WTC11 (cell line): Measurements from ENCODE around the gene RLN3. TPM values are rescaled to one million over a fixed set of nuclear protein-coding genes. Genes with fewer than 3 reads are reported as not detected.

Source experiments
- ATAC-seq: fragments of 200-7000 bp; cut with Tn5 transposase; 2 replicates; pipeline ENCODE4 v1.10.0; 2021; ENCODE audit warnings: mild to moderate bottlenecking, moderate library complexity
- CTCF ChIA-PET: fragments of 300-600 bp; sonication (Branson Sonifier 250); formaldehyde crosslinking; loops from one replicate; lab custom pipeline; 2021; ENCODE audit warnings: antibody characterized with exemption; lab: Charles Lee
- POLR2A ChIA-PET: fragments of 350-600 bp; sonication (Branson Sonifier 250); formaldehyde crosslinking; loops from one replicate; lab custom pipeline; 2021; ENCODE audit warnings: antibody characterized with exemption; lab: Charles Lee
- DNase-seq: peaks from one replicate; pipeline ENCODE4 v3.0.0; 2021; ENCODE audit warnings: low spot score
- H3K27ac Mint-ChIP-seq: 2 replicates; pipeline ENCODE4 v1.8.0; 2021; ENCODE audit warnings: mixed read lengths
- H3K27me3 Mint-ChIP-seq: 2 replicates; pipeline ENCODE4 v1.8.0; 2021; ENCODE audit warnings: low read depth, mild to moderate bottlenecking, moderate library complexity, mixed read lengths
- H3K36me3 Mint-ChIP-seq: 2 replicates; pipeline ENCODE4 v1.8.0; 2021; ENCODE audit warnings: mixed read lengths
- H3K4me1 Mint-ChIP-seq: 2 replicates; pipeline ENCODE4 v1.8.0; 2022; ENCODE audit warnings: mixed read lengths
- H3K4me3 Mint-ChIP-seq: 2 replicates; pipeline ENCODE4 v1.8.0; 2021; ENCODE audit warnings: mild to moderate bottlenecking, moderate library complexity, mixed read lengths
- H3K9me3 Mint-ChIP-seq: 2 replicates; pipeline ENCODE4 v1.8.0; 2021; ENCODE audit warnings: mixed read lengths
- ATF3 ChIP-seq: sonication (generic); formaldehyde crosslinking; conservative IDR thresholded peaks from 2 replicates; pipeline ENCODE4 v1.8.1; 2022; ENCODE audit warnings: mild to moderate bottlenecking, missing genetic modification reagents
- FOXP1 ChIP-seq: sonication (generic); formaldehyde crosslinking; IDR thresholded peaks from 2 replicates; pipeline ENCODE4 v1.8.0; 2022; ENCODE audit warnings: missing genetic modification reagents, mild to moderate bottlenecking, moderate library complexity, borderline replicate concordance
- HMGA2 ChIP-seq: fragments of 250-450 bp; sonication (Bioruptor Pico); IDR thresholded peaks from 2 replicates; pipeline ENCODE4 v1.4.0; 2021; ENCODE audit warnings: mild to moderate bottlenecking, moderate library complexity
- JAZF1 ChIP-seq: fragments of 250-450 bp; sonication (Bioruptor Pico); IDR thresholded peaks from 2 replicates; pipeline ENCODE4 v1.9.0; 2021; ENCODE audit warnings: moderate library complexity, mild to moderate bottlenecking, inconsistent platforms
- NFATC4 ChIP-seq: fragments of 250-450 bp; sonication (Bioruptor Pico); IDR thresholded peaks from 2 replicates; pipeline ENCODE4 v1.9.0; 2021; ENCODE audit warnings: mild to moderate bottlenecking
- OVOL2 ChIP-seq: fragments of 250-450 bp; sonication (Bioruptor Pico); IDR thresholded peaks from 2 replicates; pipeline ENCODE4 v1.9.0; 2021; ENCODE audit warnings: mild to moderate bottlenecking, borderline replicate concordance
- PRRX2 ChIP-seq: fragments of 250-450 bp; sonication (Bioruptor Pico); IDR thresholded peaks from 2 replicates; pipeline ENCODE4 v1.8.0; 2021; ENCODE audit warnings: mild to moderate bottlenecking
- RELA ChIP-seq: sonication (generic); formaldehyde crosslinking; IDR thresholded peaks from 2 replicates; pipeline ENCODE4 v1.8.1; 2022; ENCODE audit warnings: missing genetic modification reagents, mild to moderate bottlenecking, borderline replicate concordance
- RORB ChIP-seq: fragments of 250-450 bp; sonication (Bioruptor Pico); IDR thresholded peaks from 2 replicates; pipeline ENCODE4 v1.9.0; 2021; ENCODE audit warnings: mild to moderate bottlenecking
- SMAD4 ChIP-seq: sonication (generic); formaldehyde crosslinking; IDR thresholded peaks from 2 replicates; pipeline ENCODE4 v1.8.0; 2022; ENCODE audit warnings: mild to moderate bottlenecking, missing genetic modification reagents
- SP1 ChIP-seq: sonication (generic); formaldehyde crosslinking; conservative IDR thresholded peaks from 2 replicates; pipeline ENCODE4 v1.8.1; 2022; ENCODE audit warnings: missing genetic modification reagents
- TCF7 ChIP-seq: sonication (generic); formaldehyde crosslinking; IDR thresholded peaks from 2 replicates; pipeline ENCODE4 v1.8.0; 2022; ENCODE audit warnings: mild to moderate bottlenecking, low read depth, missing genetic modification reagents, moderate library complexity
- TEAD4 ChIP-seq: sonication (generic); formaldehyde crosslinking; IDR thresholded peaks from 2 replicates; pipeline ENCODE4 v1.8.0; 2022; ENCODE audit warnings: mild to moderate bottlenecking, missing genetic modification reagents
- ZNF121 ChIP-seq: sonication (generic); formaldehyde crosslinking; IDR thresholded peaks from 2 replicates; pipeline ENCODE4 v1.8.0; 2023; ENCODE audit warnings: missing genetic modification reagents
- ZNF138 ChIP-seq: sonication (generic); formaldehyde crosslinking; conservative IDR thresholded peaks from 2 replicates; pipeline ENCODE4 v1.8.1; 2022; ENCODE audit warnings: mild to moderate bottlenecking, moderate library complexity, missing genetic modification reagents
- ZNF317 ChIP-seq: sonication (generic); formaldehyde crosslinking; IDR thresholded peaks from 2 replicates; pipeline ENCODE4 v1.8.1; 2023; ENCODE audit warnings: low read depth, mild to moderate bottlenecking, moderate library complexity, missing genetic modification reagents, borderline replicate concordance
- ZNF423 ChIP-seq: fragments of 250-450 bp; sonication (Bioruptor Pico); IDR thresholded peaks from 2 replicates; pipeline ENCODE4 v2.1.2; 2022; ENCODE audit warnings: mild to moderate bottlenecking, moderate library complexity
- total RNA-seq: library from RNA; stranded (reverse); gene quantifications from 3 replicates; pipeline ENCODE4 v1.2.3, GENCODE V29; 2021
- TF ChIP-seq, protein P1 (sequence below): fragments of 250-450 bp; sonication (Bioruptor Pico); IDR thresholded peaks from 2 replicates; pipeline ENCODE4 v1.9.0; 2021; ENCODE audit warnings: moderate library complexity, mild to moderate bottlenecking, inconsistent platforms, borderline replicate concordance
- TF ChIP-seq, protein P2 (sequence below): sonication (generic); formaldehyde crosslinking; IDR thresholded peaks from 2 replicates; pipeline ENCODE4 v1.8.0; 2022; ENCODE audit warnings: mild to moderate bottlenecking, missing genetic modification reagents
- TF ChIP-seq, protein P3 (sequence below): fragments of 250-450 bp; sonication (Bioruptor Pico); conservative IDR thresholded peaks from 2 replicates; pipeline ENCODE4 v1.9.0; 2021; ENCODE audit warnings: mild to moderate bottlenecking
- TF ChIP-seq, protein P4 (sequence below): sonication (generic); formaldehyde crosslinking; IDR thresholded peaks from 2 replicates; pipeline ENCODE4 v1.8.1; 2023; ENCODE audit warnings: mild to moderate bottlenecking, missing genetic modification reagents, moderate library complexity

Gene RLN3
- total RNA-seq, 1 experiment from 2014 or later: not detected

DNA sequence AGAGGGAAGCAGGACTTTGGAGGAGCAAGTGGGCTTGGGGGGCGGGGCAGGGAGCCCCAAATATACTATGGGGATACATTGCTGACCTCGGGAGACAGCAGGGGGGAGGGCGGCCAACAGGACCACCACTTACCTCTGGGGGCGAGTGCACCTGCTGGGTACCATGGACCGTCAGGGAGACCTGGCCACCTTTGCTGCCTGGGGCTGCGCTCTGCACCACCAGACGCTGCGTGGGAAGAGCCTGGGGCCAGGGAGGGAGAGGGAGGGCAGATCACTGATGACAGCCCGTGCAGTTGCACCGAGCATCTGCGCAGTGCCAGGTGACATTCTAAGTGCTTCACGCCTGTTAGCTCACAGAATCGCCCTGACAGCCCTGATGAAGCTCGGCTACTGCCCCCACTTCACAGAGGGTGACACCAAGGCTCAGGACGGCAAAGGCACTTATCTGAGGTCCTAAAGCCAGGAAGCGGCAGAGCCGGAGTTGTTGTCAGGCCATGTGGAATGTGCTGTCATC lies 45.9 kb upstream of the RLN3 start (continued):
- TF ChIP-seq, protein P1, sequence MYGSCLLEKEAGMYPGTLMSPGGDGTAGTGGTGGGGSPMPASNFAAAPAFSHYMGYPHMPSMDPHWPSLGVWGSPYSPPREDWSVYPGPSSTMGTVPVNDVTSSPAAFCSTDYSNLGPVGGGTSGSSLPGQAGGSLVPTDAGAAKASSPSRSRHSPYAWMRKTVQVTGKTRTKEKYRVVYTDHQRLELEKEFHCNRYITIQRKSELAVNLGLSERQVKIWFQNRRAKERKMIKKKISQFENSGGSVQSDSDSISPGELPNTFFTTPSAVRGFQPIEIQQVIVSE (CRISPR knock-in tag): no peak
- TF ChIP-seq, protein P2, sequence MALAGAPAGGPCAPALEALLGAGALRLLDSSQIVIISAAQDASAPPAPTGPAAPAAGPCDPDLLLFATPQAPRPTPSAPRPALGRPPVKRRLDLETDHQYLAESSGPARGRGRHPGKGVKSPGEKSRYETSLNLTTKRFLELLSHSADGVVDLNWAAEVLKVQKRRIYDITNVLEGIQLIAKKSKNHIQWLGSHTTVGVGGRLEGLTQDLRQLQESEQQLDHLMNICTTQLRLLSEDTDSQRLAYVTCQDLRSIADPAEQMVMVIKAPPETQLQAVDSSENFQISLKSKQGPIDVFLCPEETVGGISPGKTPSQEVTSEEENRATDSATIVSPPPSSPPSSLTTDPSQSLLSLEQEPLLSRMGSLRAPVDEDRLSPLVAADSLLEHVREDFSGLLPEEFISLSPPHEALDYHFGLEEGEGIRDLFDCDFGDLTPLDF (CRISPR knock-in tag): no peak
- TF ChIP-seq, protein P3, sequence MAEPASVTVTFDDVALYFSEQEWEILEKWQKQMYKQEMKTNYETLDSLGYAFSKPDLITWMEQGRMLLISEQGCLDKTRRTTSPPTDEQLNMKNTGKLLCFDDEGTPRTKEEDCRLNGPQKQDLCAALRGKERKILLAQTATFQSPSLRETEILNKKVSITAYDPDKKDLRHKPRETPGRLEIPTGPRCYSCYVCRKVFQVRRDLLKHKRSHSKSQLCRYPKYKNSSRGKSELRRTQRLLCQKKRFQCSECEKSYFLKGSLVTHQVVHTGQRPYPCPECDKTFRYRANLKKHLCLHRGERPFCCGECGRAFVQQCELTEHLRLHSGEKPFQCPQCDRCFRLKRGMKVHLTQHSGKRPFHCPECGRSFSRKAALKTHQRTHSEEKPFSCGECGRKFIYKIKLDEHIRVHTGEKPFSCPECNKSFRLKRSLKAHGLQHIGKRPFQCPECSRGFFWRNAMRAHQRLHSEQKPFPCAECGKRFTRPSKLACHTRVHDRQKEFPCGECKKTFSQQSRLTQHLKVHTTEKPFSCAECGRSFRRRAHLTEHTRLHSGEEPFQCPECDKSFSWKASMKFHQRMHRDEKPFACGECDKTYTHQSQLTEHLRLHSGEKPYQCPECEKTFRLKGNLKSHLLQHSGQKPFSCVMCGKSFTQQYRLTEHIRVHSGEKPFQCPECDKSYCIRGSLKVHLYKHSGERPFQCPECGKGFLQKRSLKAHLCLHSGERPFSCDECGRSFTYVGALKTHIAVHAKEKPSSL (CRISPR knock-in tag): no peak
- TF ChIP-seq FOXP1 (CRISPR knock-in tag) (no peak), ZNF423 (CRISPR knock-in tag) (no peak), OVOL2 (CRISPR knock-in tag) (no peak), HMGA2 (CRISPR knock-in tag) (no peak), NFATC4 (no peak), ATF3 (no peak)

GRCh38 chr19:13982773-13983172 lies 45.2 kb upstream of the RLN3 start:
- no peak for DNase-seq
- TF ChIP-seq RELA (CRISPR knock-in tag) (no peak), RORB (no peak), SP1 (CRISPR knock-in tag) (no peak), TCF7 (CRISPR knock-in tag) (no peak), TEAD4 (no peak), ZNF317 (no peak), ZNF121 (CRISPR knock-in tag) (no peak), ZNF138 (CRISPR knock-in tag) (no peak), PRRX2 (CRISPR knock-in tag) (no peak), ZNF423 (CRISPR knock-in tag) (no peak), JAZF1 (CRISPR knock-in tag) (no peak), SMAD4 (CRISPR knock-in tag) (no peak)
- TF ChIP-seq, protein P4, sequence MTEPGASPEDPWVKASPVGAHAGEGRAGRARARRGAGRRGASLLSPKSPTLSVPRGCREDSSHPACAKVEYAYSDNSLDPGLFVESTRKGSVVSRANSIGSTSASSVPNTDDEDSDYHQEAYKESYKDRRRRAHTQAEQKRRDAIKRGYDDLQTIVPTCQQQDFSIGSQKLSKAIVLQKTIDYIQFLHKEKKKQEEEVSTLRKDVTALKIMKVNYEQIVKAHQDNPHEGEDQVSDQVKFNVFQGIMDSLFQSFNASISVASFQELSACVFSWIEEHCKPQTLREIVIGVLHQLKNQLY (CRISPR knock-in tag): no peak
- TF ChIP-seq, protein P2 (CRISPR knock-in tag): no peak
- TF ChIP-seq, all 79 proteins: peak for 0
- ChIA-PET CTCF (interaction anchor here (0.5 to 1.0 kb wide), 2 partner anchors 74 to 402 kb away, joined by 4 read pairs; no protein-coding TSS in a partner anchor), POLR2A (no interaction called here)
- Mint-ChIP-seq H3K9me3 (no peaks in the 10 kb centered on the region), H3K4me3 (no peak overlapping the region), H3K36me3 (no peaks in the 10 kb centered on the region), H3K4me1 (peaks cover 49% of the 10 kb centered on the region), H3K27me3 (no peaks in the 10 kb centered on the region; the same call in 1 of the 2 replicates), H3K27ac (no peak overlapping the region)
- no peak for ATAC-seq
